Calu3 (cell line): ENCODE measurements around the gene FLYWCH1. TPM values are rescaled to one million over a fixed set of nuclear protein-coding genes. Genes with fewer than 3 reads are reported as not detected.
A peak's percentile ranks its signal among the peaks of the same experiment; 100 is the strongest.

Source experiments
- BruUV-seq: library from RNA; stranded (reverse); fragments of 400-500 nt; replicated peaks from 2 replicates; lab custom pipeline; 2021; lab: Mats Ljungman, UMichigan
- CTCF ChIA-PET: fragments of 300-600 bp; sonication (Branson Sonifier 250); formaldehyde crosslinking; loops from one replicate; lab custom pipeline; 2022; ENCODE audit warnings: antibody characterized with exemption; lab: Charles Lee
- DNase-seq: peaks from one replicate; pipeline ENCODE4 v3.0.0; 2022
- H3K27ac Mint-ChIP-seq: one replicate; pipeline ENCODE4 v1.8.0; 2022; ENCODE audit warnings: mixed read lengths; ENCODE audit not compliant: unreplicated experiment
- H3K27me3 Mint-ChIP-seq: one replicate; pipeline ENCODE4 v1.8.0; 2022; ENCODE audit warnings: mixed read lengths; ENCODE audit not compliant: unreplicated experiment
- H3K36me3 Mint-ChIP-seq: one replicate; pipeline ENCODE4 v1.8.0; 2022; ENCODE audit warnings: mild to moderate bottlenecking, moderate library complexity, mixed read lengths; ENCODE audit not compliant: insufficient read depth, unreplicated experiment
- H3K4me1 Mint-ChIP-seq: one replicate; pipeline ENCODE4 v1.8.0; 2022; ENCODE audit warnings: mild to moderate bottlenecking, low read depth, mixed read lengths; ENCODE audit not compliant: unreplicated experiment
- H3K4me3 Mint-ChIP-seq: one replicate; pipeline ENCODE4 v1.8.0; 2022; ENCODE audit warnings: mild to moderate bottlenecking, low read depth, moderate library complexity, mixed read lengths; ENCODE audit not compliant: unreplicated experiment
- H3K9me3 Mint-ChIP-seq: one replicate; pipeline ENCODE4 v1.8.0; 2022; ENCODE audit warnings: low read depth, mixed read lengths; ENCODE audit not compliant: unreplicated experiment
- intact Hi-C: fragments of 100-400 bp; cut with micrococcal nuclease; formaldehyde crosslinking; loops from one replicate; pipeline ENCODE4 v1.10.0; 2022; ENCODE audit not compliant: unreplicated experiment
- total RNA-seq: library from RNA; stranded (reverse); gene quantifications from 2 replicates; pipeline ENCODE4 v1.2.3, GENCODE V29; 2022
- TF ChIP-seq, protein P1 (sequence below): fragments of 200-600 bp; IDR thresholded peaks from one replicate; pipeline ENCODE4 v1.8.0; 2022; ENCODE audit warnings: antibody characterized with exemption; ENCODE audit not compliant: unreplicated experiment

Gene FLYWCH1
- total RNA-seq, 1 experiment from 2014 or later: 34.8 TPM

GRCh38 chr16:2963074-2963722 lies 51.5 kb downstream of the FLYWCH1 start:
- H3K27ac Mint-ChIP-seq: no peak overlapping the region
- BruUV-seq: no TSS peak
- H3K4me3 Mint-ChIP-seq: peak overlapping the region; percentile 81
- H3K9me3 Mint-ChIP-seq: no peaks in the 10 kb centered on the region
- DNase-seq: no peak
- intact Hi-C loops: no loop called here
- H3K36me3 Mint-ChIP-seq: peaks cover 33% of the 10 kb centered on the region
- H3K27me3 Mint-ChIP-seq: peaks cover 87% of the 10 kb centered on the region
- peaks cover 24% of the 10 kb centered on the region for H3K4me1 Mint-ChIP-seq
- CTCF ChIA-PET: interaction anchor here (0.6 to 1.2 kb wide), 4 partner anchors 14 to 101 kb away, joined by 3 to 4 read pairs (median 3); partner anchors contain the start of gene PKMYT1
- TF ChIP-seq, protein P1, sequence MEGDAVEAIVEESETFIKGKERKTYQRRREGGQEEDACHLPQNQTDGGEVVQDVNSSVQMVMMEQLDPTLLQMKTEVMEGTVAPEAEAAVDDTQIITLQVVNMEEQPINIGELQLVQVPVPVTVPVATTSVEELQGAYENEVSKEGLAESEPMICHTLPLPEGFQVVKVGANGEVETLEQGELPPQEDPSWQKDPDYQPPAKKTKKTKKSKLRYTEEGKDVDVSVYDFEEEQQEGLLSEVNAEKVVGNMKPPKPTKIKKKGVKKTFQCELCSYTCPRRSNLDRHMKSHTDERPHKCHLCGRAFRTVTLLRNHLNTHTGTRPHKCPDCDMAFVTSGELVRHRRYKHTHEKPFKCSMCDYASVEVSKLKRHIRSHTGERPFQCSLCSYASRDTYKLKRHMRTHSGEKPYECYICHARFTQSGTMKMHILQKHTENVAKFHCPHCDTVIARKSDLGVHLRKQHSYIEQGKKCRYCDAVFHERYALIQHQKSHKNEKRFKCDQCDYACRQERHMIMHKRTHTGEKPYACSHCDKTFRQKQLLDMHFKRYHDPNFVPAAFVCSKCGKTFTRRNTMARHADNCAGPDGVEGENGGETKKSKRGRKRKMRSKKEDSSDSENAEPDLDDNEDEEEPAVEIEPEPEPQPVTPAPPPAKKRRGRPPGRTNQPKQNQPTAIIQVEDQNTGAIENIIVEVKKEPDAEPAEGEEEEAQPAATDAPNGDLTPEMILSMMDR: no peak

DNA sequence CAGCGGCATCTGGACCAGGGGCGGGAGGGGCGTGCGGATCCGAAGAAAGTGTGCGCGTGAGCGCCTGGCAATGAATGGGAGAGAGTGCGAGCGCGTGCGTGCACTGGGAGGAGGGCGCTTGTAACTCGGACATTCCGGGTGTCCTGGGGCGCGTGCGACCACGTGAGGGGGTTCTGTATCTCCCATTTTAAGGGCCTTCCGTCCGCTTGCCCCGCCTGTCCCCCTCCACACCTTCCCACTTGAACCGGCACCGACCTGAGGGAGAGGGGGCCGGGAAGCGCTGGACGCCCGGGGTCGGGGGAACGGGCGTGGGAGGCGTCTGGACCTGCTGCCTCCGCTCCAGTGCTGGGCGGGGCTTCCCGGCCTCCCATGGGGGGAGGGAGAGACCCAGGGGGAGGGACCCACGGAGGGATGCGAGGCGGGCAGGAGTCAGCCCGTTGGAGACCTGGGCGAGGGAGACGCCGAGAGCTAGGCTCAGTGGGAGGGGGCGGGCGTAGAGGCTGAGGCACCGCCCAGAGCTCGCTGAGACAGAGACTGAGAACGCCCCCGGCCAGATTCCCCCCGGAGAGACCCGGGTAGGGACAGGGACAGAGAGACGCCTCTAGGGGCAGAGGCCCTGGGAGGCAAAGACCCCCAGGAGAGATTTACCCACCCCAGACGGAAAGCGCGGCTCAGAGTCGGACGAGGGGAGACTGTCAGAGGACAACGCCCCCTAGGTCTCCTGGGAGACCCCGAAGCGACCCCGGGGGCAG lies 52.2 kb downstream of the FLYWCH1 start, which contains the start of gene KREMEN2:
Gene KREMEN2, plus strand, starts transcription at position 553 of the 752 bp plus-strand sequence. CDS start 246 bp downstream, outside the sequence.
- Mint-ChIP-seq H3K4me3 (peak within 1 kb of the TSS; percentile 81), H3K27me3 (peaks cover 84% of the 10 kb centered on the region), H3K36me3 (peaks cover 36% of the 10 kb centered on the region), H3K9me3 (no peaks in the 10 kb centered on the region), H3K4me1 (peaks cover 21% of the 10 kb centered on the region), H3K27ac (peak within 1 kb of the TSS; percentile 54)
- CTCF ChIA-PET: interaction anchor here (0.6 kb wide), 1 partner anchor 101 kb away, joined by 3 read pairs; no protein-coding TSS in a partner anchor
- no TSS peak for BruUV-seq
- TF ChIP-seq, protein P1: no peak
- peak; percentile 57 for DNase-seq
- intact Hi-C loops: no loop called here

DNA sequence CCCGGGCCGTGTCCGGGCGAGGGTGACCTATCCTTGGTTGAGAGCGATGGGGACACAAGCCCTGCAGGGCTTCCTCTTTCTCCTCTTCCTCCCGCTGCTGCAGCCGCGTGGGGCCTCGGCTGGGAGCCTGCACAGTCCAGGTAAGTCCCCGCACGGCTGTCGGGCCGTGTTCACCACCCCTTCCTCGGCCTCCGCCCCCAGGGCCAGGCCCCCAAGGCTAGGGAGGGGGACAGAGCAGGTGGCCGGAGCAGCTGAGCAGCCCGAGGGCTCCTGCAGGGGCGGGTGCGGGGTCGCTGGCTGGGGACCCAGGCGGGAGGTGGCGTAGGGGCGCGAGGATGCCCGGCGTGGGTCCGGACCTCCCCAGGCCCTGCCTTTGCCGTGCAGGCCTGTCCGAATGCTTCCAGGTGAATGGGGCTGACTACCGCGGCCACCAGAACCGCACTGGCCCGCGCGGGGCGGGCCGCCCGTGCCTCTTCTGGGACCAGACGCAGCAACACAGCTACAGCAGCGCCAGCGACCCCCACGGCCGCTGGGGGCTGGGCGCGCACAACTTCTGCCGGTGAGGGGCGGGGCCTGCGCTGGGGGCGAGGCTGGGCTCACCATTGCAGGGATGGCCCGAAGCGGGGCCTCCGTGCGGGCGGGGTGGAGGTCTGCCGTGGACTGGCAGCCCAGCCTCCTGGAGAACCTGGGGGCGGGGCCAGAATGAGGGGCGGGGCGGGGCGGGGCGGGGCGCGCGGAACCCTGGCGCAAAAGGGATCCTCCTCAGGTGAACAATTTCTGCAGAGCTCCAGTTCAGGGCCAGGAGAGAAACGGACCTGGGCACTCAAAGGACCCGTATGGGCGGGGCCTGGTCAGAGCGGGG lies 53.0 kb downstream of the FLYWCH1 start:
- Mint-ChIP-seq H3K36me3 (peaks cover 44% of the 10 kb centered on the region), H3K4me3 (peak overlapping the region; percentile 81), H3K27ac (peak overlapping the region; percentile 54), H3K4me1 (peaks cover 15% of the 10 kb centered on the region), H3K27me3 (peaks cover 76% of the 10 kb centered on the region), H3K9me3 (no peaks in the 10 kb centered on the region)
- TF ChIP-seq, protein P1: no peak
- intact Hi-C loops: no loop called here
- CTCF ChIA-PET: interaction anchor here (0.6 kb wide), 1 partner anchor 52 kb away, joined by 3 read pairs; no protein-coding TSS in a partner anchor
- BruUV-seq: no TSS peak
- peak; percentile 81 for DNase-seq
